GM21447 (cell line): ENCODE data around the gene INIP.
A peak's percentile ranks its signal among the peaks of the same experiment; 100 is the strongest.
"Not testable (repeated sequence)": the region's sequence is repeated elsewhere in the genome, so short reads cannot be mapped to it uniquely, and the experiment has no call there.

ENCODE experiments used
- ATAC-seq: cut with Tn5 transposase; IDR thresholded peaks from one replicate; pipeline ENCODE4 v1.9.1; 2021; ENCODE audit not compliant: unreplicated experiment

The INIP gene

DNA sequence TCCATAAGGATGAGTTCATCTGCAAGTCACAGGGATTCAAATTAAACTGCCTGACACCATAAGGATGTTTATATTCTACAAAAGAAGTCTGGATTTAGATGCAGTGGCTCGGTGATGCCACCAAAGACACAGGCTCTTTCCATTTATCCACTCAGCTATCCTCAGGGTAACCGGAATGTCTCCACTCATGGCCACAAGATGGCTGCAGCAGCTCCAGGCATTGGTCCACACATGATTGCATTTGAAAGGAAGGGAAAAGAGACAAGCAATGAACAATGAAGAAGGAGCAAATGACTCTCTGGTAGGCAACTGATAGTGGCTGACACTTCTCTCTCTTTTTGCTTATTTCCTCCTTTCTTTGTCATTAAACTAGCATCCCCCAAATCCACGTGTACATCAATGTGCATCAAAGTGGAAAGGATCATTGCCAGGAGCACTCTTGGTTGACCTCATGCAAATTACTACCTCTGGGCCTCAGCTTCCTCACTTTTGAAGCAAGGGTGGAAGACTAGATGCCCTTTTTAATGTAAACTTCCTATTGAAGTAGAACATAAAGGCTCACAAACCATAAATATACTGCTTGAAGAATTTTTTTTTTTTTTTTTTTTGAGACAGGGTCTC lies 25.4 kb upstream of the INIP start:
- no peak for ATAC-seq

DNA sequence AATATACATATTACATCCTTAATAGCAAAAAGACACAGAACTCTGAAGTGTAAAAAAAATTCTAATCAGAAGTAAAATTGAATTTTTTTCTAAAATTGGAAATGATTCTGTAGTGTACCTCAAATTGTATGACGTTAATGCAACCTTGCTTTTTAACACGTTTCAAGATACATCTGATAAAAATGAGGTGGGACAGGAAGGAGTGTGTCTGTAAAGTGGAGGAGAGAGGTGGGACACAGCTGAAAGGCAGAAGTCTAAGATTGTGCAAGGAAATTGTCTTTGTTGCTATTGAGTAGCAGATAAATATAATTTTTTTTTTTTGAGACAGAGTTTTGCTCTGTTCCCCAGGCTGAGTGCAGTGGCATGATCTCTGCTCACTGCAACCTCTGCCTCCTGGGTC lies 17.0 kb upstream of the INIP start:
- ATAC-seq, result no peak

DNA sequence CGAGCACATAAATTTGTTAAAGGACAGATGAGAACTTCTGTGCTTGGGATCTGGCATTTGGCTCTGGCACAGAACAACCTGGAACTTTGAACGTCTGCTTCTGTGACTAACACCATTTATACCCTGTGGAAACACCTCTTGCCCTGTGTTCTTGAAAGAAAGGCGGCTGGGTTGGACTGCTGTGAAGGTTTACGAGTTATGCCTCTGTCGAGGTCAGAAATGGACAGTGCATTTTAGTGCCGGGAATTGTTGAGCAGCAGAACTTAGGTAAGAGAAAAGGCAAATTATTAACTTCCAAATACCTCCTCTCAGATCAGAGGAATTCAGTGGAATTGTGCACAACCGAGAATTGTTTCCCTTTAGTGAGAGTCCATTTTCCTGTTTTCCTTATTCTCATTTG lies 14.1 kb upstream of the INIP start:
- ATAC-seq, result no peak

DNA sequence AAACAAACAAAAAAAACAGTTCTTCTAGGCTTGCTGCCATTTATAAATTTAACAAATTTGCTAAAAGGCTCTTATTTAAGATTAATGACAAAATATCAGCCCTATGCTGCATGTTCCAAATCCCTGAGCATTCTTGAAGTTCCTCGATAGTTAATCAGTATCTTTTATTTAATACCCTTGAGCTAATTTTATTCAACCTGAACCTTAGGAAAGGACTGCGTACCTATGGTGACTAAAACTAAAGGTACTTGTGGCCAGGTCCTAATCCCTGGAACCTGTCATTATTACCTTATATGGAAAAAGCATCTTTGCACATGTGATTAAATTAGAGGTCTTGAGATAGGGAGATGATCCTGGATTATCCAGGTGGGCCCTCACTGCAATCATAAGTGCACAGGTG lies 10.5 kb upstream of the INIP start:
- ATAC-seq, result no peak

DNA sequence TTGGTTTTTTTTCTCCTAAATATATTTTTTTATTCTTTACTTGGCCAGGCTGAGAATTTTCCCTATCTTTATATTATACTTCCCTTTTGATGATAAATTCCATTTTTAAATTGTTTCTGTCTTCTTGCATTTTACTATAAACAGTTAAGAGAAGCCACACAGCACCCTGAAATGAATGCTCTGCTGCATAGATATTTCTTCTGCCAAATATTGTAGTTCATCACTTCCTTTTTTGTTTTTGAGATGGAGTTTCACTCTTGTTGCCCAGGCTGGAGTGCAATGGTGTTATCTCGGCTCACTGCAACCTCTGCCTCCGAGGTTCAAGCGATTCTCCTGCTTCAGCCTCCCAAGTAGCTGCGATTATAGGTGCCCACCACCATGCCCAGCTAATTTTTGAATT lies 8.5 kb upstream of the INIP start:
- ATAC-seq, result peak; percentile 56

DNA sequence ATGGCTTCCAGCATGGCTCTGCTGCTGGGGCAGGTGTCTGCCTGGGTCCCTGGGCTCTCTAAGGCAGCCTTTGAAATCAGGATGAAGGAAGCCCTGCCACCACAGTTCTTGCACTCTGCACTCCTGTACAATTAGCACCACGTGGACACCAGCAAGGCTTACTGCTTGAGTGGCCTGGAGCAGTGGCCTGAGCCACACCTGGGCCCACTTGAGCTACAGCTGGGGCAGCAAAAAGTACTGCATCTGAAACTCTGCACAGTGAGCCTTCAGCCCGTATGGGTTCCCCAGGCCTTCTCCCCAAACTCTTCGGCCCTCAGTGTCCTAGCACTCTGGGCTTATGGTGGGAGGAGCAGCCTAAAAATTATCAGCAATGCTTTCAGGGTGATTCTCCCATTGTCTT lies 8.0 kb upstream of the INIP start:
- peak; percentile 58 for ATAC-seq

DNA sequence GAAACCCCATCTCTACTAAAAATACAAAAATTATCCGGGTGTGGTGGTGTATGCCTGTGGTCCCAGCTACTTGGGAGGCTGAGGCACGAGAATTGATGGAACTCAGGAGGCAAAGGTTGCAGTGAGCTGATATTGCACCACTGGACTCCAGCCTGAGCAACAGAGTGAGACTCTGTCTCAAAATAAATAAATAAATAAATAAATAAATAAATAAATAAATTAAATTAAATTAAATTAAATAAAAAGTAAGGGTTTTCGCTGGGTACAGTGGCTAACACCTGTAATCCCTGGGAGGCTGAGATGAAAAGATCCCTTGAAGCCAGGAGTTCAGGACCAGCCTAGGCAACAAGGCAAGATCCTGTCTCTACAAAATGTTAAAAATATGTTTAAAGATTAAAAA lies 4.8 kb upstream of the INIP start:
- ATAC-seq, result not testable (repeated sequence)

DNA sequence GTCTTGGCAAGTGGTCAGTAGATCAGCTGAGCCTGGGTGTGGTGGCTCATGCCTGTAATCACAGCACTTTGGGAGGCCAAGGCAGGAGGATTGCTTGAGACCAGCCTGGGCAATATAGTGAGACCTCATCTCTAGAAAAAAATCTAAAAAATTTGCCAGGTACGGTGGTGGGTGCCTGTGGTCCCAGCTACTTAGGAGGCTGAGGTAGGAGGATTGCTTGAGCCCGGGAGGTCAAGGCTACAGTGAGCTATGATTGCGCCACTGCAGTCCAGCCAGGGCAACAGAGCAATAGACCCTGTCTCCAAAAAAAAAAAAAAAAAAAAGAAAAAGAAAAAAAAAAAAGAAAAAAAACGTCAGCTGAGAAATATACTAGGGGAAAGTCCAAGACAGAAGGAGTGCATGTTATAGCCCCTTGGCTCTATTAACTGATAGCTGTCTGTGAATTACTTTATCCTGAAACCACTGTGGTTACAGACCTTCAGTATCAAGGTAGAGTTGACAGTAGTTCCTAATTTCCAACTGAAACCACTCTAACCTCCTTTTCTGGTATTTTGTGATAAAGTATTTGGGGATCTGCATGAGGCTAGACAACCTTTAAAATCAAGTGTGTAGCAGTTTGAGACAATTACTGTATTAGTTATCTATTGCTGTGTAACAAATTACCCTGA lies 2.3 kb upstream of the INIP start:
- no peak for ATAC-seq

DNA sequence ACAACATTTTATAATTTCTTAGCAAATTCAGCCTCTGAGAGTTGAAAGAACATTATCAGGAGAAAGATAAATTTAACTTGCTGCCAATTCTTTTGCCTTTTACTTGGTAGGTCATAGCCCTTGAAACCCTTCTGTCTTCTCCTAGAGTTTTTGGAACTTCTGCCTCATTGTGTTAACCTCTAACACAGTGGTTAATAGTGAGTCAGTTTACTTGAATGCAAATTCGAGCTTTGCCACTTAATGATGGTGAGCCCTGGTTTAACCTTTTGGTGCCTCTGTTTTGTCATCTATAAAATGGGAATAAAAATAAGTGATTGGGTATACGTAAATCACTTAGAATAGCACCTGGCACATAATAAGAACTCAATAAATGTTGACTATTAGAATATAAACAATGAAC lies 1.8 kb upstream of the INIP start:
- ATAC-seq, result no peak

DNA sequence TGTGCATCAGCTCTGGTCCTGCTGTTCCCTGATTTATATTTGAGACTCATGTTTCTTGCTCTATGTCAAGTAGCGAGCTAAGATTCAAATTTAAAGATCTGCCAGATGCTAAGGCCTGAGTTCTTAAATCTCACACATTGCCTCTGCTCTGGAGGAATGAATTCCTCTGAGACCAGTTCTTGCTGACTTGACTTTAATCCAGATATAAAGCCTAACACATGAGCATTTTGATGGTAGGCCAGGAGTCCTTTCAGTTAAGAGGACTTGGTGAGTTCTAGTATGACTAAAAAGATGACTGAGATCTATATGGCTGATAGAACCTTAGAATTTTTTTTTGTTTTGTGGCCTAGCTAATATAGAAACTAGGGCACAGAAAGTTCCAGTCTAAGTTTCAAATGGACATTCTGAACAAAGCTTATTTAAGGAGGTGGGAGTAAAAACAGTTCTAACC lies 1.3 kb upstream of the INIP start:
- ATAC-seq, result no peak

DNA sequence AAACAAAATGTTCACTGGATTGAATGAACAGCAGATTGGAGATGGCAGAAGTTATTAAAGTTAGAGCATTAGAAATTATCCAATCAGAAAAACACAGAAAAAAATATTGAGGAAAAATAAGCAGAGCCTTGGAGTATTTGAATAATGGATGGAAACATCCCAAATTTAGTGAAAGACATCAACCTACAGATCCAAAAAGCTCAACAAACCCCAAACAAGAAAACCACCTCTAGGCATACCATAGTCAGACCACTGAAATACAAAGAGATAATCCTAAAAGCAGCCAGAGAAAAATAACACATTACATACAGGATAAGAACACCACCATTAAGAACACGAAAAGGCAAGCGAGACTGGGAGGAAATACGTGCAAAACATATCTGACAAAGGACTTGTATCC lies 5.2 kb downstream of the INIP start:
- no peak for ATAC-seq

DNA sequence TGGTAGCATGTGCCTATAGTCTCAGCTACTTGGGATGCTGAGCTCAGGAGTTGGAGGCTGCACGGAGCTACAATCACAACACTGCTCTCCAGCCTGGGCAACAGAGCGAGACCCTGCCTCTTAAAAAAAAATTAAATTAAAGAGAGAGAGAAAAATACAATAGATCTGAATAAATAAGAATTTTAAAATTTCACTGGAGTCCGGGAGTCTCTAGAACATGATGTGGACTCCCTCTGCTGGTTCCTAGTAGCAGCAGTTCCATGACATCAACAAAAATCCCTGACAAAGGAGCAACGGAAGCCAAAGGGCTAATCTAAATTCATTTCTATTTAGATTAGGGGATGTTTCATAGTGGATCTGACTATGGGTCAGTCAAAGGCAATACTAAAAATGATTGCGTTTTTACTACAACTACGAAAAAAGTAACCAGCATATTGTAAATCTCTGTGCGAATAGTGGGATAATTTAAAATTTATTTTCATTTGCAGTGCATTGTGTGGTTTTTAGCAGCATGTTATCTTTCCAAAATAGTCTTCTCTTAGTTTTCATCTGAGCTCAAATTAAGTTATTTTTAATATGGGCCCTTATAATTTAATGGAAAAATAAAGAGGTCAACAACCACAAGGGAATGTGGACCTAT lies 6.7 kb downstream of the INIP start:
- no peak for ATAC-seq

DNA sequence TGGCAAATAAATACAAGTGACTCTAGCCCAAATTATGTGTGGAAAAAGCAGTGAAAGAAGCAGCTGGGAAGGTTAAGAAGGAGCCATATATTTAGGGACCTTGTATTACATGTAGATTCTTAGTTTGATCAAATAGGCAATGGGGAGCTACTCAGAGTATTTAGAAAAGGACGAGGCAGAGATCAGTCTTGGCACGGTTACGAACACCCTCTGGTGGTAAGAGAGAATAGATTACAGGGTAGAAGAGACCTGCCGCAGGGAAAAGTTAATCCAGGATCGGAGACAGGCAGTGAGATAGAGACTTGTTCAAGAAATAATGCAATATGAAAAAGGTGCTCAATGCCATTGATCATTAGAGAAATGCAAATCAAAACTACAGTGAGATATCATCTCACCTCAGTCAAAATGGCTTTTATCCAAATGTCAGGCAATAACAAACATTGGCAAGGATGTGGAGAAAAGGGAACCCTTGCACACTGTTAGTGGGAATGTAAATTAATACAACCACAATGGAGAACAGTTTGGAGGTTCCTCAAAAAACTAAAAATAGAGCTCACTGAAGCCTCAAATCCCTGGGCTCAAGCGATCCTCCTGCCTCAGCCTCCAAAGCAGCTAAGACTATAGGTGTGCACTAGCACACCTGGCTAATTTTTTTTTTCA lies 12.0 kb downstream of the INIP start:
- ATAC-seq, result no peak

DNA sequence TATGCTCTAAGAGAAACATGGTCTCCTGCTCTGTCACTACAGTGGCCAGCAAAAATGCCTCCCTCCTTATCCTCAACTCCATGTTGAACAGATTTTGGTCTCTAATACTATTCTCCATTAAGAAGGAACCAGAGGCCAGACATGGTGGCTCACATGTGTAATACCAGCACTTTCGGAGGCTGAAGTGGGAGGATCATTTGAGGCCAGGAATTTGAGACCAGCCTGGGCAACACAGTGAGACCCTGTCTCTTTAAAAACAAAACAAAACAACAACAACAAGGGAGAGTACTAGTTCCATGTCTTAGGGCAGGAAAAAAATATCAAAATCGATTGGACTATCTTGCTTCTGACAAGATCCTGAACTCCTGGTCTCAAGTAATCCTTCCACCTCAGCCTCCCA lies 14.6 kb downstream of the INIP start:
- ATAC-seq, result no peak

DNA sequence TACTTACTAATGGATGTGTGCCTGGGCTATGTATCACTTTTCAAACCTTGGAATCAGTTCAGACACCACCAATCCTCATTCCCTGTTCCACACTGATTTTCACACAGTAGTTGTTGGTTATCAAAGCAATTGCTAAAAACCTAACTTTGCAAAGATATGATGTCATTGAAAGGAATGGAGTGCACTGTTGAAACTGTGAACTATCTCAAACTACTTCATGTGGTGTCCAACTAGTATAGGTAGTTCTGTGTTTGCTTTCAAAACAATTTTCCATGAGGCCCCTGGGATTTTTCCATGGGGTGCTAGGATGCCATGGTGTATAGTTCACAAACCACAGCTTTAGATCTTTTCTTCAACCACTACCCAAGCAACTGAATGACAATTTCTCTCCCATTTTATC lies 17.8 kb downstream of the INIP start:
- ATAC-seq, result no peak

DNA sequence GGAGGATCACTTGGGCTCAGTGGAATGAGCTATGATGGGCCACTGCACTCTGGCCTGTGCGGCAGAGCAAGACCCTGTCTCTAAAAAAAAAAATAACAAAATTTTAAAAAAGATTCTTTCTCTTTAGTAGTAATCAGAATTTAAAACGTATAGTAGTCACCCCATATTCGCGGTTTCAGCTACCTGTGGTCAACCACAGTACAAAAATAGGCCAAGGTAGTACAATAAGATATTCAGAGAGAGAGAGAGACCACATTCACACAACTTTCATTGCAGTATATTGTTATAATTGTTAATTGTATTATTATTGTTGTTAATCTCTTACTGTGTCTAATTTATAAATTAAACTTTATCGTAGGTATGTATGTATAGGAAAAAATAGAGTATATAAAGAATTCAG lies 18.7 kb downstream of the INIP start:
- peak; percentile 82 for ATAC-seq

DNA sequence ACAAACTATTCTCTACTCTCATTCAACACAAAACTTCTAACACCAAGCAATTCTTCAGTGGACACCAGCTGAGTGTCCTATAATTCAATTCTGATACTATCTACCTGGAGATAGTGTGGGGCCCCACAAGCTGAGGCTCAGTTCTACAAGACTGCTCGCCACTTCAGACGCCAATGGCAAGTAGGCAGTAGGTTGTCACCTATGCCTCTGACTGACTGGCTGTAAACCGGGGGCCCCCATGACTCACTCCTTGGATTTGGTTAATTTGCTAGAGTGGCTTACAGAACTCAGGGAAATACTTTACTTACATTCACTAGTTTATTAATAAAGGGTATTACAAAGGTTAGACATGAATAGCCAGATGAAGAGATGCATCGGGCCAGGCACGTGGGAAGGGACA lies 21.5 kb downstream of the INIP start:
- no peak for ATAC-seq

DNA sequence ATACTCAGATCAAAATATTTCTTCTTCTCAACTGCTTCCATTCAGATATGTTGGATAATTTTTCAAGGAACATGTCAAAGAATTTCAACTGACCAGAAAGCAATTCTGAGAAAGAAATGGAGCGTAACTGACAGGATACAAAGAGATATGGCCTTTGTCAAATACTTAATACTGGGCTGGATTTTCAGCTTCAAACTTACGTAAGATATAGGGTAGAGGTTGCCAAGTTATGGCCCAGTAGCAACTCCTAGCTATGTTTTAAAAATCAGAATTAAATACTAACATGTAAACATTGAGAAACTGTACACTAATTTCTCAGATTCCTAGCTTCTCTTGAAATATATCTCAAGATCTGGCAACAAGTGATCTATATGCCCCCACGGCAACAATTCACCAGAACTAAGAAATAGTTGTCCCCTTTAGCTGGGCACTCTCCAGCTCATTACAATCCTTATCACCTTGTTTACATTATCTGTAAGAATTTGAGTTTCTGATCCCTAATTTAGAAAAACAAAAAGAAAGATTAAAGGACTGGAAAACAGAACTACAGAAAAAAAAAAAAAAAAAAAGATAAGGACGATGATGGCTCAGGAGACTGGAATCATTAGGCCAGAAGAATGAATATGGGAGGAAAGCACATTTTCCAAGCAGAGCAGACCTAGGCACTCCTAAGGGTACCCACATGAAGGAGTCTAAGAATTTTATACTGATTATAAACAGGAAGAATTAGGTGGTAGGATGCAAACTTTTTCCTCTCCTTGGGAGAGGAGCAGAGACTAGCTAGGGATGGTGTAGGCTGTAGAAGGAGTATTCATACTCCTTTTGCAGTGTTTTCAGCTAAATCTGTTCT lies 23.0 kb downstream of the INIP start:
- ATAC-seq, result no peak

DNA sequence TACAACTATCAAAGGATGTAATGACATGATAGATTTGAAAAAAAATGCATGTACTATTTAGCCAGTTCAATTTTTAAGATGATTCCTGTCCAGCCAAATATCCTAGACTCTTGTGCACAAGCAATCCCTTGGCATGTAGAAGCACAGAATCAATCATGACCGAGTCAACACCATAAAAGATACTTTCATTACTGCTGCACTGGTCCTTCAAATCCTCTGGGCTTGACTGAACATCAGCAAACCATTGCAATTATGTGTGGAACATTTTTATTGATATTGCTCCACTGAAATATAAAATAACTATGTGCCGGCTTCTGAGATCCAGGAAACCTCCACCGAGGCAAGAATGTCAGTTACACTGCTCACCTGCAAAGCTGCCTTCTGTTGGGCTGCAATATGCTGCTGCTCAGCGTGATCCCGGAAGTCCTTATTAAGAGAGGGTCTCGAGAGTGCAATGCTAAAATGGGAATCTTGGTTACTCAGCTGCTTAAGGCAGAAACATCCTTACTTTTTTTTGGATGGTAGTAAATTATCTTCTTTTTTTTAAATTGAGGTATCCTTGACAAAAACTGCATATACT lies 28.7 kb downstream of the INIP start:
- no peak for ATAC-seq

DNA sequence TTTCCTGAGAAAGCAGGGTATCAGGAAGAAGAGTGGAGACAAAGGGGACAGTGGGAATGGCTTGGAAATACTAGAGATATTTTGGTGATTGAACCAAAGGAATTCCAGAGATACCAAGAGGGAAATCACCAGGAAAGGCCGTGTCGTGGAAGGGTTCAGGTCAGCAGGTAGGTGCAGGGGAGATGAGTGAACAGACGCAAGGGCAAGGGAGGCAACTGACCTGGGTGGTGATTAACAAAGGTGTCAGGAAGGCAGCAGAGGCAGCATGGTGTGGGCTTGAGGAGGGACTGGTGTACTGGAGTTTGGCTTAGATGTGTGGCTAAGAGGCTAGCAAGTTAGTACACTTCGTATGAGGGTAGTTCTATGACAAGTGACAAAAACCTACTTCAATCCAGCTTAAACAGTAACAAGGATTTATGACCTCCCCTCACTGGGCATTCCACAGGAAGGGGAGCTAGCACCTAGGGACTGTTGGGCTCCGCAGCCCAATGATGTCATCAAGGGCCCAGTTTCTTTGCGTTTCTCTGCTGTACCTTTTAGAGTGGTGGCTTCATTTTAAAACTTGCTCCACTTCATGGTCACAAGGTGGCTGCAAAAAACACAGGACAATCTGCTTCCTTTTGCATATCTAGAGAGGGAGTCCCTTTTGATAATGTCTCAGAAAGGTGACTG lies 37.0 kb downstream of the INIP start:
- ATAC-seq, result no peak
